ENCODE data around the gene STXBP1. TPM values are rescaled to one million over a fixed set of nuclear protein-coding genes. Genes with fewer than 3 reads are reported as not detected.

The STXBP1 gene
- 27.8 and 44.4 TPM in 2 replicates for total RNA-seq

DNA sequence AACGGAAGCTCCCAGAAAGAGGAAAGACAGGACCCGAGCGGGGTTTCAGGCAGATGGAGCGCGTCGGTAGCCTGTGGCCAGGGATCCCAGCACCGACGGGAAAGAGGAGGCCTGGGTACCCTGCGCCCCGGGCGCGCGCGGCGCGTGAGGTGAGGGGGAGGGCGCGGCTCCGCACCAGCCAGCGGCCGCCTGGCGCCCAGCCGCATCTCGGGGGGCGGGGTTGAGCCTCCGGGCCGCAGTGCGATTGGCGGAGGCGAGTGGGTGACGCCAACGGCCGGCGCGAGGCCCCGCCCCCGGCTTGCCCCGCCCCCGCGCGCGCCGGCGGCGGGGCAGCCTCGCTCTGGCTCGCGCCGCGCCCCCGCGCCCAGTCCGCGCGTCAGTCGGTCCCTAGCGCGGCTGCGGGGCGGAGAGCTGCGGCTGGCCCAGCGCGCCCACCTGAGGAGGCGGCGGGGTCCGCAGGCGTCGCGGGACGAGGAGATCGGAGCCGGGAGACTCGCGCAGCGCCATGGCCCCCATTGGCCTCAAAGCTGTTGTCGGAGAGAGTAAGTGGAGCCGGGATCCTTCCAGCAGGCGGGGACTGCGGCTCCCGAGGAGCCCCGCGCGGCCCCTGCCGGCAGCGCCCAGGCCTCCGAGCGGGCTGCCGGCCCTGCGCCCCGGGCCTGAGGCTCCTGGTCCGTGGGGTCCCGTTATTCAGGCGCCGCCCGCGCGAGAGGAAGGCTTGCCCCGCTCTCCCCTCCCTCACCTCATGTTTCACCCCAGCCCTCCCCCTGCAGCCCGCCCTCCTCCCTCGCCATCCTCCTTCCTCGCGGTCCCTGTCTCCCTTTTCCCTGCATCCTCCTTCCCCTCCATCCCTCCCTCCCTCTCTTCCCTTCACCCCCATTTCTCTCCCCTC, at the start of gene STXBP1:
TSS of gene STXBP1 (plus strand) at position 379 of the 892 bp plus-strand sequence. CDS start at position 506, 127 bp downstream.

GRCh38 chr9:127706836-127707241, 94.8 kb downstream of the STXBP1 start, which contains the start of gene CFAP157:
Gene CFAP157 (plus strand): TSS chr9:127706988. CDS start chr9:127707032, 44 bp downstream.

DNA sequence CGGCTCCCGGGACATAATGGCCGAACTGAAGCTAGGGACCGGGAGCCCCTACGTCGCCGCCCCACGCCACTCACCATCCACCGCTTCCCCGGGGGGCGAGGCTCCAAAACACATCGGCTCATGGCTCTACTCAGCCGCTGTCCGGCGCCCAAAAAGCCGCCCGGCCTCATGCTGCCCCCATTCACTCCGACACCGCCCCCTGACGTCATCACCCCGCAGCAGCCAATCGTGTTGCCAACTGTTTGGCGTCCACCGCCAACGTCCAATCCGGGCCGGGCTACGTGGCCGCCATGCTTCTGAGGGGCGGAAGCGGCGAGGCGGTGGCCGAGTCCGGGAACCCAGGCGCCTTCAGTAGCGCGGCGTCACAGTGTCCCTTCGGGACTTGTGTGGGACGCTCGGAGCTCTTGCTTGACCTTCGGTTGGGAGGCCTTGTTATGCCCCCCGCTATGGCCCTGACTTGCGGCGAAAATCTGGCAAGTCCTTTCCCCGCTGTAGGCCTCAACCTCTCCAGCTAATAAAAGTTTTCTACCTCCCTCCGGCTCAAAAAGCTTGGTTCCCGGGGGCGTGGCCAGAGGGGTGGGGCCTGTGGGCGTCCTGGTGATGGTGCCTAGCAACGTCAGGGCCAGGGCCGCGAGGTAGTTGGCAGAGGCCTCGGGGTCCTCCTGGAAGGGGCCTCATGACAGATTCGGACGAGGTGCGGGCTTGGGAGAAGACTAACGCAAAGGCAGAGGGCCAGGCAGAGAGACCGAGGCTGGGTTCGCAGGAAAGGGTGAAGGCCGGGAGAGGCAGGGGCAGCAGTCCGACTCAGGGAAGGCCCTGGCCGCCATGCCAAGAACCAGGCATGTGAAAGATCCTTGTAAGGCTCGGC, 103.6 kb downstream of the STXBP1 start, which contains the start of the genes PTRH1 and TTC16:
TSS of gene PTRH1 (minus strand) at position 194 of the 868 bp plus-strand sequence. CDS start at position 170, 24 bp downstream.
TSS of gene TTC16 (plus strand) at position 610 of the 868 bp plus-strand sequence. CDS start at position 677, 67 bp downstream.

GRCh38 chr9:127734747-127735529, 122.9 kb downstream of the STXBP1 start, which contains the start of gene TOR2A:
Gene TOR2A (minus strand): TSS chr9:127735294. CDS start chr9:127735270, 24 bp downstream.

Other genes with a start within 250 kb of the STXBP1 start
- 4.3 and 5.0 TPM in 2 replicates for gene SLC2A8, start 215.1 kb upstream of the STXBP1 start, total RNA-seq
- gene ZNF79, start 187.9 kb upstream of the STXBP1 start, total RNA-seq = 14.4 and 17.2 TPM in 2 replicates
- gene RPL12, start 160.9 kb upstream of the STXBP1 start, total RNA-seq = 882 and 1,763 TPM in 2 replicates
- 10.9 and 14.2 TPM in 2 replicates for gene LRSAM1, start 160.8 kb upstream of the STXBP1 start, total RNA-seq
- gene CFAP157, start 94.7 kb downstream of the STXBP1 start, total RNA-seq = not detected in 2 replicates
- 16.0 and 21.2 TPM in 2 replicates for gene PTRH1, start 103.4 kb downstream of the STXBP1 start, total RNA-seq
- gene TTC16, start 103.8 kb downstream of the STXBP1 start, total RNA-seq = under 0.01 TPM in 1 of 2 replicates, not detected in the other
- 8.2 and 9.0 TPM in 2 replicates for gene TOR2A, start 123.0 kb downstream of the STXBP1 start, total RNA-seq
- gene SH2D3C, start 166.4 kb downstream of the STXBP1 start, total RNA-seq = 0.22 TPM in 1 of 2 replicates, not detected in the other
- 51.1 and 70.5 TPM in 2 replicates for gene CDK9, start 173.8 kb downstream of the STXBP1 start, total RNA-seq
- gene FPGS, start 190.6 kb downstream of the STXBP1 start, total RNA-seq = 98.4 and 114 TPM in 2 replicates
- 47.7 and 72.3 TPM in 2 replicates for gene ENG, start 242.4 kb downstream of the STXBP1 start, total RNA-seq